ENCODE data around the gene TATDN3.
"Not testable (repeated sequence)": the region's sequence is repeated elsewhere in the genome, so short reads cannot be mapped to it uniquely, and the experiment has no call there.

Gene TATDN3

GRCh38 chr1:212791676-212792395 is at the start of gene TATDN3, which contains the start of gene NSL1:
TATDN3 (plus strand) TSS chr1:212791894; CDS start chr1:212791922, 28 bp downstream.
NSL1 (minus strand) TSS chr1:212791777; CDS start chr1:212791763, 14 bp downstream.
- DNase-seq, result peak; percentile 59

GRCh38 chr1:212743901-212744475 is 47.7 kb upstream of the TATDN3 start:
- no peak for DNase-seq

GRCh38 chr1:212745303-212745702 is 46.4 kb upstream of the TATDN3 start:
- DNase-seq, result no peak

GRCh38 chr1:212746546-212746945 is 45.1 kb upstream of the TATDN3 start:
- DNase-seq, result no peak

- DNase-seq, result no peak
These were observed 41.7 kb upstream of the TATDN3 start for GRCh38 chr1:212749821-212750535.

- peak; percentile 34 for DNase-seq
These were observed 39.3 kb upstream of the TATDN3 start for GRCh38 chr1:212752252-212752933.

GRCh38 chr1:212752934-212753497 is 38.7 kb upstream of the TATDN3 start:
- DNase-seq, result no peak

- no peak for DNase-seq
These were observed 37.9 kb upstream of the TATDN3 start for GRCh38 chr1:212753749-212754148.

GRCh38 chr1:212754193-212754592 is 37.5 kb upstream of the TATDN3 start:
- DNase-seq, result peak; percentile 7

- no peak for DNase-seq
These were observed 37.0 kb upstream of the TATDN3 start for GRCh38 chr1:212754680-212755079.

GRCh38 chr1:212759683-212760082 is 32.0 kb upstream of the TATDN3 start:
- no peak for DNase-seq

- DNase-seq, result no peak
These were observed 31.4 kb upstream of the TATDN3 start for GRCh38 chr1:212760126-212760823.

GRCh38 chr1:212762234-212762633 is 29.5 kb upstream of the TATDN3 start:
- no peak for DNase-seq

- DNase-seq, result no peak
These were observed 28.9 kb upstream of the TATDN3 start for GRCh38 chr1:212762839-212763238.

GRCh38 chr1:212764718-212765281 is 26.9 kb upstream of the TATDN3 start:
- not testable (repeated sequence) for DNase-seq

- DNase-seq, result not testable (repeated sequence)
These were observed 24.9 kb upstream of the TATDN3 start for GRCh38 chr1:212766825-212767224.

GRCh38 chr1:212769459-212770167 is 22.1 kb upstream of the TATDN3 start:
- no peak for DNase-seq

GRCh38 chr1:212771341-212771740 is 20.4 kb upstream of the TATDN3 start:
- no peak for DNase-seq

GRCh38 chr1:212773011-212773410 is 18.7 kb upstream of the TATDN3 start:
- no peak for DNase-seq

GRCh38 chr1:212774584-212774983 is 17.1 kb upstream of the TATDN3 start:
- DNase-seq, result peak; percentile 82

GRCh38 chr1:212775241-212775640 is 16.5 kb upstream of the TATDN3 start:
- DNase-seq, result no peak

Data from GF-D8 (cell line).